T-helper 22 cell (primary cell): ENCODE data around the gene MXD1.

Experiments used
- DNase-seq: peaks from one replicate; pipeline ENCODE4 v3.0.0-alpha.2; 2020; ENCODE audit warnings: low read depth

Gene MXD1

GRCh38 chr2:69954084-69954483, 39.2 kb downstream of the MXD1 start:
- no peak for DNase-seq

- no peak for DNase-seq
These were observed 40.1 kb downstream of the MXD1 start for GRCh38 chr2:69955029-69955428.

- DNase-seq = no peak
These were observed 41.6 kb downstream of the MXD1 start for GRCh38 chr2:69956475-69956979.

- no peak for DNase-seq
These were observed 43.1 kb downstream of the MXD1 start for GRCh38 chr2:69957965-69958364.

- DNase-seq = no peak
These were observed 43.6 kb downstream of the MXD1 start for GRCh38 chr2:69958480-69958879.

GRCh38 chr2:69959425-69959824, 44.5 kb downstream of the MXD1 start:
- no peak for DNase-seq

GRCh38 chr2:69960821-69961220, 45.9 kb downstream of the MXD1 start:
- DNase-seq = no peak

- DNase-seq = no peak
These were observed 46.6 kb downstream of the MXD1 start, which contains the start of gene ASPRV1 for GRCh38 chr2:69961496-69961895. Gene ASPRV1, minus strand, starts transcription at chr2:69961631. Its CDS starts 195 bp downstream, at chr2:69961436.

GRCh38 chr2:69962986-69963730, 48.2 kb downstream of the MXD1 start:
- no peak for DNase-seq

GRCh38 chr2:69964353-69964841, 49.5 kb downstream of the MXD1 start:
- no peak for DNase-seq

GRCh38 chr2:69965756-69966445, 51.0 kb downstream of the MXD1 start:
- no peak for DNase-seq

GRCh38 chr2:69966496-69966895, 51.6 kb downstream of the MXD1 start:
- DNase-seq = no peak

- no peak for DNase-seq
These were observed 53.7 kb downstream of the MXD1 start for GRCh38 chr2:69968609-69969008.

- DNase-seq = no peak
These were observed 54.4 kb downstream of the MXD1 start for GRCh38 chr2:69969126-69969983.

- DNase-seq = no peak
These were observed 55.1 kb downstream of the MXD1 start for GRCh38 chr2:69969991-69970390.

GRCh38 chr2:69972822-69973221, 57.9 kb downstream of the MXD1 start:
- DNase-seq = no peak

GRCh38 chr2:69973335-69973735, 58.4 kb downstream of the MXD1 start:
- DNase-seq = no peak

- no peak for DNase-seq
These were observed 60.4 kb downstream of the MXD1 start for GRCh38 chr2:69975136-69975852.

GRCh38 chr2:69975853-69976462, 61.0 kb downstream of the MXD1 start:
- DNase-seq = no peak

- no peak for DNase-seq
These were observed 62.3 kb downstream of the MXD1 start for GRCh38 chr2:69977186-69977585.

GRCh38 chr2:69977906-69978482, 63.1 kb downstream of the MXD1 start:
- no peak for DNase-seq
